HFFc6 (cell line): ENCODE results near the gene GLB1L2. TPM values are rescaled to one million over a fixed set of nuclear protein-coding genes. Genes with fewer than 3 reads are reported as not detected.

ENCODE experiments used
- DNase-seq: peaks from one replicate; pipeline ENCODE4 v3.0.0-alpha.2; 2018
- H3K27ac Mint-ChIP-seq: 2 replicates; pipeline ENCODE4 v1.8.0; 2020; ENCODE audit warnings: mild to moderate bottlenecking, mixed read lengths
- H3K27me3 Mint-ChIP-seq: 2 replicates; pipeline ENCODE4 v1.8.0; 2021; ENCODE audit warnings: mild to moderate bottlenecking, moderate library complexity, mixed read lengths; ENCODE audit not compliant: insufficient read depth
- H3K36me3 Mint-ChIP-seq: 2 replicates; pipeline ENCODE4 v1.8.0; 2021; ENCODE audit warnings: low read depth, mixed read lengths
- H3K4me1 Mint-ChIP-seq: 2 replicates; pipeline ENCODE4 v1.8.0; 2020; ENCODE audit warnings: low read depth, mixed read lengths
- H3K4me3 Mint-ChIP-seq: 2 replicates; pipeline ENCODE4 v1.8.0; 2020; ENCODE audit warnings: mild to moderate bottlenecking, moderate library complexity, mixed read lengths
- H3K9me3 Mint-ChIP-seq: 2 replicates; pipeline ENCODE4 v1.8.0; 2020; ENCODE audit warnings: mild to moderate bottlenecking, mixed read lengths
- CTCF ChIP-seq: fragments of 200-600 bp; sonication (generic); IDR thresholded peaks from 2 replicates; pipeline ENCODE4 v1.5.0; 2021; ENCODE audit warnings: antibody characterized with exemption, mild to moderate bottlenecking
- total RNA-seq, 6 experiments: library from RNA; stranded (reverse); fragmentation: NEBNext Ultra II Directional; extraction: Animal tissue kit (Norgen Biotek cat#: 25700); gene quantifications; 2 replicates in 1 of 6; 3 replicates in 5 of 6; pipeline ENCODE4 v1.2.3, GENCODE V29; 2021

Gene GLB1L2
- total RNA-seq, 6 experiments from 2014 or later: not detected

DNA sequence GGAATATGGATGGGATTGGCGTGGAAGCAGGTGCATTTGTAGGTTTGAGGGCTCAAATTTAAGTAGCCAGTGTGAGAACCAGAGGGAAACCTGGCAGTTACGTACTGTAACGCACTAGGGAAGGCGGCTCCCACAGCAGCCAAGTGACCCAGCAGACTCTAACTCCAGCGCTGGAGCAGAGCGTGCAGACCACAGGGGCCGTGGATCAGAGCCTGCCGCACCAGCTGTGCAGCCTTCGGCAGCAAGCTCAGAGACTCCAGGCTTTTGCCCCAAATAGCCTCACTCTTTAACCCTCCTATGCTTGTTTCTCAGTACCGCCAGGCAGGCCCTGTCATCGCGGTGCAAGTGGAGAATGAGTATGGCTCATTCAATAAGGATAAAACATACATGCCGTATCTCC is 43.3 kb upstream of the GLB1L2 start:
- no peak overlapping the region for H3K27ac Mint-ChIP-seq
- no peaks in the 10 kb centered on the region for H3K36me3 Mint-ChIP-seq
- H3K27me3 Mint-ChIP-seq: peaks cover 13% of the 10 kb centered on the region
- TF ChIP-seq CTCF: no peak
- no peaks in the 10 kb centered on the region for H3K4me1 Mint-ChIP-seq
- DNase-seq: no peak
- H3K4me3 Mint-ChIP-seq: no peak overlapping the region
- H3K9me3 Mint-ChIP-seq: no peaks in the 10 kb centered on the region; the same call in 1 of the 2 replicates

DNA sequence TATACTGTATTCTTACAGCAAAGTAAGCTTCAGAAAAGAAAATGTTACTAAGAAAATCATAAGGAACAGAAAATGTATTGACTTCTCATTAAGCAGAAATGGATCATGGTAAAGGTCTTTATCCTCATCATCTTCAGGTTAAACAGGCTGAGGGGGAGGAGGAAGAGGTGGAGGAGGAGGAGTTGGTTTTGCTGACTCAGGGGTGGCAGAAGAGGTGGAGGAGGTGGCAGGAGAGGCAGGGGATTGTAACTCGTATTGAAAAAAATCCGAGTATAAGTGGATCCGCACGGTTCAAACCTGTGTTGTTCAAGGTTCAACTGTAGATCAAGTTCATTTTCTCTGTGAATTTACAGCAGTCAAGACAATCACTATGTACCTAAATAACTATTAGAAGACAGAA is 42.6 kb upstream of the GLB1L2 start:
- peaks cover 11% of the 10 kb centered on the region for H3K27me3 Mint-ChIP-seq
- no peaks in the 10 kb centered on the region; the same call in 1 of the 2 replicates for H3K9me3 Mint-ChIP-seq
- DNase-seq: no peak
- H3K36me3 Mint-ChIP-seq: no peaks in the 10 kb centered on the region
- H3K4me3 Mint-ChIP-seq: no peak overlapping the region
- no peaks in the 10 kb centered on the region for H3K4me1 Mint-ChIP-seq
- no peak for TF ChIP-seq CTCF
- H3K27ac Mint-ChIP-seq: no peak overlapping the region

- Mint-ChIP-seq H3K36me3 (no peaks in the 10 kb centered on the region), H3K4me3 (no peak overlapping the region)
These were observed 42.0 kb upstream of the GLB1L2 start for GRCh38 chr11:134289789-134290188.

DNA sequence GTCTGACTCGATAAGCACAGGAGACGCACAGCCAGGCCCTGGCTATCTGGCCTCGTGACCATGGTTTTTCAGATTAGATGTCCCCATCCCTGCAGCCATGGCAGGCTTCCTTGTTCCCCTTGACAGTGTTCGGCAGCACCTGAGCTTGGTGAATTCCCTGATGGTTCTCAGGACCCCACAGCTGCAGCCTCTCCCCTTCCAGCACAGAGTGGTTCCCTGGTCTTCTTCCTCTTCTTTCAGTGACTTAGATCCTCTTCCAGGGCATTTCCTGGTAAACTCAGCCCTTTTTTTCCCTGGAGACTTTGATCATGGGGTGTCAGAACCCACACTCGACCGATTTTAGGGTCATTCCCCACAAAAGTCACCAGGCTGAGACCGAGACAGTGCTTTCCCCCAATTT is 41.1 kb upstream of the GLB1L2 start:
- no peak for TF ChIP-seq CTCF
- Mint-ChIP-seq H3K9me3 (no peaks in the 10 kb centered on the region; the same call in 1 of the 2 replicates), H3K27ac (no peak overlapping the region), H3K36me3 (no peaks in the 10 kb centered on the region), H3K4me1 (no peaks in the 10 kb centered on the region), H3K4me3 (no peak overlapping the region), H3K27me3 (peaks cover 9% of the 10 kb centered on the region)
- no peak for DNase-seq

More at GRCh38 chr11:134289789-134290188, 42.0 kb upstream of the GLB1L2 start:
- Mint-ChIP-seq H3K4me1 (no peaks in the 10 kb centered on the region), H3K27me3 (peaks cover 9% of the 10 kb centered on the region), H3K9me3 (no peaks in the 10 kb centered on the region; the same call in 1 of the 2 replicates), H3K27ac (no peak overlapping the region)
- DNase-seq: no peak
- TF ChIP-seq CTCF: no peak

DNA sequence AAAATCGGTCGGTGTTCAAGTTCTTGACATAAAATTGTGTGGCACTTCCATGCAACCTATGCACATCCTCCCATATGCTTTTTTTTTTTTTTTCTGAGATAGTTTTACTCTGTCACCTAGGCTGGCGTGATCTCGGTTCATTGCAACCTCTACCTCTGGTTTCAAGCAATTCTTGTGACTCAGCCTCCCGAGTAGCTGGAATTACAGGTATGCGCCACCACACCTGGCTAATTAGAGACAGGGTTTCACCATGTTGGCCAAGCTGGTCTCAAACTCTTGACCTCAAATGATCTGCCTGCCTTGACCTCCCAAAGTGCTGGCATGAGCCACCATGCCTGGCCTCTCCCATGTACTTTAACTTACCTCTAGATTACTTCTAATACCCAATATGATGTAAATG is 40.6 kb upstream of the GLB1L2 start:
- DNase-seq: no peak
- H3K4me3 Mint-ChIP-seq: no peak overlapping the region
- H3K27me3 Mint-ChIP-seq: peaks cover 9% of the 10 kb centered on the region
- no peaks in the 10 kb centered on the region for H3K36me3 Mint-ChIP-seq
- no peak for TF ChIP-seq CTCF
- no peaks in the 10 kb centered on the region; the same call in 1 of the 2 replicates for H3K9me3 Mint-ChIP-seq
- H3K27ac Mint-ChIP-seq: no peak overlapping the region
- H3K4me1 Mint-ChIP-seq: no peaks in the 10 kb centered on the region

DNA sequence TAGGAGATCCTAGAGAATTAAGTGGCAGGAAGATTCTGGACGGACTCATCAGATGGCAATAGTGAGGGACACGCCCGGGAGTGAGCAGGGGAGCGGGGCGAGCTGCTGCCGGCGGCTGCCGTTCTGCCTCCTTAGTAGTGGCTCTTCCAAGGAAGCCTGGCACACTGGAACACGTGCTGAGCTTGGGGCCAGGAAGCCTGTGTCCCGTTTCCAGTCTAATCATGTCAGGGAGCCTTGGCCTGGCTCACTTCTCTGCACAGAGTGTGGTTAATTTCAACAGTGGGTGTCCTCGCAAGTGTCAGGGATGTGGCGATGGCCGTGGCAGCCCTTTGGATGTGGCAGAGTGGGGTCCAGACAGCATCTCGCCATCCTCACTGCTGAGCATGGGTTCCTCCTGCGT is 39.1 kb upstream of the GLB1L2 start:
- Mint-ChIP-seq H3K4me3 (no peak overlapping the region), H3K27me3 (peaks cover 9% of the 10 kb centered on the region), H3K36me3 (no peaks in the 10 kb centered on the region), H3K4me1 (no peaks in the 10 kb centered on the region), H3K27ac (no peak overlapping the region), H3K9me3 (no peaks in the 10 kb centered on the region; the same call in 1 of the 2 replicates)
- no peak for TF ChIP-seq CTCF
- DNase-seq: no peak
